ENCODE data around the gene PDZRN3. TPM values are rescaled to one million over a fixed set of nuclear protein-coding genes. Genes with fewer than 3 reads are reported as not detected.

The PDZRN3 gene
- total and polyA plus RNA-seq, 2 experiments from 2014 or later, result 7.5 to 14.0 TPM

DNA sequence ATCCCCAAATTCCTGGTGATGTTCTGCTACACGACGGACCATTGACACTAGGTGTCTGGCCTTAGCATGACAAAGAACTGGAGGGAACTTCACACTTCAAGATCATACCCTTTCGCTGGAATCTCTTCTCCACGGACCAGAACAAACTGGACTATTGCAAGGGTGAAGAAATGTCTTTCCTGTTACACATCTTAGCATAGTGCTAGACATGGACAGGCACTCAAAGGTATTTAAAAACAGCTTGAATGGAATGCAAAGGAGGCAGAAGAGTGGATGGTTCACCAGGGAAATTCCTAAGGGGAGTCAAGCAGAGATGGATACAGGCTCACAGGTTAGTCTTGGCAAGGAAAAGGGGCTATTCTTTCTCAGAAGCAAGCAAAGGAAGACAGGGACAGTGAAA is 33.5 kb upstream of the PDZRN3 start:
- Mint-ChIP-seq H3K4me1 (peaks cover 11% of the 10 kb centered on the region), H3K9me3 (no peaks in the 10 kb centered on the region), H3K27ac (no peak overlapping the region), H3K36me3 (ENCODE audit: low read depth) (no peaks in the 10 kb centered on the region), H3K27me3 (ENCODE audit: insufficient read depth, low read depth, poor library complexity) (peaks cover 2% of the 10 kb centered on the region), H3K4me3 (no peak overlapping the region)
- Histone ChIP-seq H3K36me3 (ENCODE audit: insufficient read depth) (no peaks in the 10 kb centered on the region), H4K20me1 (replicated peaks; ENCODE audit: insufficient read depth) (no peaks in the 10 kb centered on the region), H3K4me3 (no peak overlapping the region), H3K27ac (ENCODE audit: low read depth) (no peak overlapping the region), H3K4me1 (ENCODE audit: insufficient read depth) (peaks cover 12% of the 10 kb centered on the region; the same call in 1 of the 2 replicates), H3F3A (replicated peaks; ENCODE audit: low read depth) (no peaks in the 10 kb centered on the region), H3K79me2 (replicated peaks; ENCODE audit: insufficient read depth) (no peaks in the 10 kb centered on the region), H2AFZ (no peak overlapping the region), H3K9me2 (ENCODE audit: insufficient read depth) (no peaks in the 10 kb centered on the region), H3K27me3 (ENCODE audit: insufficient read depth) (no peaks in the 10 kb centered on the region), H3K4me2 (no peak overlapping the region)
- TF ChIP-seq STAT1 (IDR thresholded peaks at IDR 0.05; ENCODE audit: unreplicated experiment) (no peak), NANOG (IDR thresholded peaks at IDR 0.05; ENCODE audit: borderline replicate concordance) (no peak), ZNF331 (CRISPR knock-in tag; IDR thresholded peaks at IDR 0.05; ENCODE audit: low read depth) (no peak), CREB1 (CRISPR knock-in tag; IDR thresholded peaks at IDR 0.05; ENCODE audit: low read depth) (no peak), EZH2phosphoT487 (IDR thresholded peaks at IDR 0.05; ENCODE audit: unreplicated experiment) (no peak), ZNF114 (CRISPR knock-in tag; IDR thresholded peaks at IDR 0.05) (no peak), JUNB (IDR thresholded peaks at IDR 0.05; ENCODE audit: unreplicated experiment) (no peak), EZH2 (IDR thresholded peaks at IDR 0.05; ENCODE audit: low read depth, unreplicated experiment) (no peak), POLR2AphosphoS5 (IDR thresholded peaks at IDR 0.05; ENCODE audit: low read depth) (no peak)
- TF ChIP-seq, protein P1, sequence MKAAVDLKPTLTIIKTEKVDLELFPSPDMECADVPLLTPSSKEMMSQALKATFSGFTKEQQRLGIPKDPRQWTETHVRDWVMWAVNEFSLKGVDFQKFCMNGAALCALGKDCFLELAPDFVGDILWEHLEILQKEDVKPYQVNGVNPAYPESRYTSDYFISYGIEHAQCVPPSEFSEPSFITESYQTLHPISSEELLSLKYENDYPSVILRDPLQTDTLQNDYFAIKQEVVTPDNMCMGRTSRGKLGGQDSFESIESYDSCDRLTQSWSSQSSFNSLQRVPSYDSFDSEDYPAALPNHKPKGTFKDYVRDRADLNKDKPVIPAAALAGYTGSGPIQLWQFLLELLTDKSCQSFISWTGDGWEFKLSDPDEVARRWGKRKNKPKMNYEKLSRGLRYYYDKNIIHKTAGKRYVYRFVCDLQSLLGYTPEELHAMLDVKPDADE (IDR thresholded peaks at IDR 0.05), result no peak
- TF ChIP-seq, protein P2, sequence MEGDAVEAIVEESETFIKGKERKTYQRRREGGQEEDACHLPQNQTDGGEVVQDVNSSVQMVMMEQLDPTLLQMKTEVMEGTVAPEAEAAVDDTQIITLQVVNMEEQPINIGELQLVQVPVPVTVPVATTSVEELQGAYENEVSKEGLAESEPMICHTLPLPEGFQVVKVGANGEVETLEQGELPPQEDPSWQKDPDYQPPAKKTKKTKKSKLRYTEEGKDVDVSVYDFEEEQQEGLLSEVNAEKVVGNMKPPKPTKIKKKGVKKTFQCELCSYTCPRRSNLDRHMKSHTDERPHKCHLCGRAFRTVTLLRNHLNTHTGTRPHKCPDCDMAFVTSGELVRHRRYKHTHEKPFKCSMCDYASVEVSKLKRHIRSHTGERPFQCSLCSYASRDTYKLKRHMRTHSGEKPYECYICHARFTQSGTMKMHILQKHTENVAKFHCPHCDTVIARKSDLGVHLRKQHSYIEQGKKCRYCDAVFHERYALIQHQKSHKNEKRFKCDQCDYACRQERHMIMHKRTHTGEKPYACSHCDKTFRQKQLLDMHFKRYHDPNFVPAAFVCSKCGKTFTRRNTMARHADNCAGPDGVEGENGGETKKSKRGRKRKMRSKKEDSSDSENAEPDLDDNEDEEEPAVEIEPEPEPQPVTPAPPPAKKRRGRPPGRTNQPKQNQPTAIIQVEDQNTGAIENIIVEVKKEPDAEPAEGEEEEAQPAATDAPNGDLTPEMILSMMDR (conservative IDR thresholded peaks at IDR 0.05; ENCODE audit: low read depth in 2 of 2), result no peak
- TF ChIP-seq, protein P3, sequence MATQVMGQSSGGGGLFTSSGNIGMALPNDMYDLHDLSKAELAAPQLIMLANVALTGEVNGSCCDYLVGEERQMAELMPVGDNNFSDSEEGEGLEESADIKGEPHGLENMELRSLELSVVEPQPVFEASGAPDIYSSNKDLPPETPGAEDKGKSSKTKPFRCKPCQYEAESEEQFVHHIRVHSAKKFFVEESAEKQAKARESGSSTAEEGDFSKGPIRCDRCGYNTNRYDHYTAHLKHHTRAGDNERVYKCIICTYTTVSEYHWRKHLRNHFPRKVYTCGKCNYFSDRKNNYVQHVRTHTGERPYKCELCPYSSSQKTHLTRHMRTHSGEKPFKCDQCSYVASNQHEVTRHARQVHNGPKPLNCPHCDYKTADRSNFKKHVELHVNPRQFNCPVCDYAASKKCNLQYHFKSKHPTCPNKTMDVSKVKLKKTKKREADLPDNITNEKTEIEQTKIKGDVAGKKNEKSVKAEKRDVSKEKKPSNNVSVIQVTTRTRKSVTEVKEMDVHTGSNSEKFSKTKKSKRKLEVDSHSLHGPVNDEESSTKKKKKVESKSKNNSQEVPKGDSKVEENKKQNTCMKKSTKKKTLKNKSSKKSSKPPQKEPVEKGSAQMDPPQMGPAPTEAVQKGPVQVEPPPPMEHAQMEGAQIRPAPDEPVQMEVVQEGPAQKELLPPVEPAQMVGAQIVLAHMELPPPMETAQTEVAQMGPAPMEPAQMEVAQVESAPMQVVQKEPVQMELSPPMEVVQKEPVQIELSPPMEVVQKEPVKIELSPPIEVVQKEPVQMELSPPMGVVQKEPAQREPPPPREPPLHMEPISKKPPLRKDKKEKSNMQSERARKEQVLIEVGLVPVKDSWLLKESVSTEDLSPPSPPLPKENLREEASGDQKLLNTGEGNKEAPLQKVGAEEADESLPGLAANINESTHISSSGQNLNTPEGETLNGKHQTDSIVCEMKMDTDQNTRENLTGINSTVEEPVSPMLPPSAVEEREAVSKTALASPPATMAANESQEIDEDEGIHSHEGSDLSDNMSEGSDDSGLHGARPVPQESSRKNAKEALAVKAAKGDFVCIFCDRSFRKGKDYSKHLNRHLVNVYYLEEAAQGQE (IDR thresholded peaks at IDR 0.05; ENCODE audit: unreplicated experiment), result no peak
- TF ChIP-seq, protein P4, sequence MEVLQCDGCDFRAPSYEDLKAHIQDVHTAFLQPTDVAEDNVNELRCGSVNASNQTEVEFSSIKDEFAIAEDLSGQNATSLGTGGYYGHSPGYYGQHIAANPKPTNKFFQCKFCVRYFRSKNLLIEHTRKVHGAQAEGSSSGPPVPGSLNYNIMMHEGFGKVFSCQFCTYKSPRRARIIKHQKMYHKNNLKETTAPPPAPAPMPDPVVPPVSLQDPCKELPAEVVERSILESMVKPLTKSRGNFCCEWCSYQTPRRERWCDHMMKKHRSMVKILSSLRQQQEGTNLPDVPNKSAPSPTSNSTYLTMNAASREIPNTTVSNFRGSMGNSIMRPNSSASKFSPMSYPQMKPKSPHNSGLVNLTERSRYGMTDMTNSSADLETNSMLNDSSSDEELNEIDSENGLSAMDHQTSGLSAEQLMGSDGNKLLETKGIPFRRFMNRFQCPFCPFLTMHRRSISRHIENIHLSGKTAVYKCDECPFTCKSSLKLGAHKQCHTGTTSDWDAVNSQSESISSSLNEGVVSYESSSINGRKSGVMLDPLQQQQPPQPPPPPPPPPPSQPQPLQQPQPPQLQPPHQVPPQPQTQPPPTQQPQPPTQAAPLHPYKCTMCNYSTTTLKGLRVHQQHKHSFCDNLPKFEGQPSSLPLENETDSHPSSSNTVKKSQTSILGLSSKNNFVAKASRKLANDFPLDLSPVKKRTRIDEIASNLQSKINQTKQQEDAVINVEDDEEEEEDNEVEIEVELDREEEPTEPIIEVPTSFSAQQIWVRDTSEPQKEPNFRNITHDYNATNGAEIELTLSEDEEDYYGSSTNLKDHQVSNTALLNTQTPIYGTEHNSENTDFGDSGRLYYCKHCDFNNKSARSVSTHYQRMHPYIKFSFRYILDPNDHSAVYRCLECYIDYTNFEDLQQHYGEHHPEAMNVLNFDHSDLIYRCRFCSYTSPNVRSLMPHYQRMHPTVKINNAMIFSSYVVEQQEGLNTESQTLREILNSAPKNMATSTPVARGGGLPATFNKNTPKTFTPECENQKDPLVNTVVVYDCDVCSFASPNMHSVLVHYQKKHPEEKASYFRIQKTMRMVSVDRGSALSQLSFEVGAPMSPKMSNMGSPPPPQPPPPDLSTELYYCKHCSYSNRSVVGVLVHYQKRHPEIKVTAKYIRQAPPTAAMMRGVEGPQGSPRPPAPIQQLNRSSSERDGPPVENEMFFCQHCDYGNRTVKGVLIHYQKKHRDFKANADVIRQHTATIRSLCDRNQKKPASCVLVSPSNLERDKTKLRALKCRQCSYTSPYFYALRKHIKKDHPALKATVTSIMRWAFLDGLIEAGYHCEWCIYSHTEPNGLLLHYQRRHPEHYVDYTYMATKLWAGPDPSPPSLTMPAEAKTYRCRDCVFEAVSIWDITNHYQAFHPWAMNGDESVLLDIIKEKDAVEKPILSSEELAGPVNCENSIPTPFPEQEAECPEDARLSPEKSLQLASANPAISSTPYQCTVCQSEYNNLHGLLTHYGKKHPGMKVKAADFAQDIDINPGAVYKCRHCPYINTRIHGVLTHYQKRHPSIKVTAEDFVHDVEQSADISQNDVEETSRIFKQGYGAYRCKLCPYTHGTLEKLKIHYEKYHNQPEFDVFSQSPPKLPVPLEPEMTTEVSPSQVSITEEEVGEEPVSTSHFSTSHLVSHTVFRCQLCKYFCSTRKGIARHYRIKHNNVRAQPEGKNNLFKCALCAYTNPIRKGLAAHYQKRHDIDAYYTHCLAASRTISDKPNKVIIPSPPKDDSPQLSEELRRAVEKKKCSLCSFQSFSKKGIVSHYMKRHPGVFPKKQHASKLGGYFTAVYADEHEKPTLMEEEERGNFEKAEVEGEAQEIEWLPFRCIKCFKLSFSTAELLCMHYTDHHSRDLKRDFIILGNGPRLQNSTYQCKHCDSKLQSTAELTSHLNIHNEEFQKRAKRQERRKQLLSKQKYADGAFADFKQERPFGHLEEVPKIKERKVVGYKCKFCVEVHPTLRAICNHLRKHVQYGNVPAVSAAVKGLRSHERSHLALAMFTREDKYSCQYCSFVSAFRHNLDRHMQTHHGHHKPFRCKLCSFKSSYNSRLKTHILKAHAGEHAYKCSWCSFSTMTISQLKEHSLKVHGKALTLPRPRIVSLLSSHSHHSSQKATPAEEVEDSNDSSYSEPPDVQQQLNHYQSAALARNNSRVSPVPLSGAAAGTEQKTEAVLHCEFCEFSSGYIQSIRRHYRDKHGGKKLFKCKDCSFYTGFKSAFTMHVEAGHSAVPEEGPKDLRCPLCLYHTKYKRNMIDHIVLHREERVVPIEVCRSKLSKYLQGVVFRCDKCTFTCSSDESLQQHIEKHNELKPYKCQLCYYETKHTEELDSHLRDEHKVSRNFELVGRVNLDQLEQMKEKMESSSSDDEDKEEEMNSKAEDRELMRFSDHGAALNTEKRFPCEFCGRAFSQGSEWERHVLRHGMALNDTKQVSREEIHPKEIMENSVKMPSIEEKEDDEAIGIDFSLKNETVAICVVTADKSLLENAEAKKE (CRISPR knock-in tag; IDR thresholded peaks at IDR 0.05), result no peak
- DNase-seq (ENCODE audit: low spot score) (peak; percentile 28), ATAC-seq (peak; percentile 78)
